Loucy (cell line): ENCODE data around the gene PHACTR1.

Source experiments
- H2AFZ ChIP-seq: fragments of 200-600 bp; sonication (generic); 2 replicates; pipeline ENCODE4 v1.6.0; 2016; ENCODE audit warnings: antibody characterized with exemption, mild to moderate bottlenecking, low read length, moderate library complexity
- H3F3A ChIP-seq: fragments of 200-600 bp; 2 replicates; pipeline ENCODE4 v1.6.0; 2016; ENCODE audit warnings: antibody characterized with exemption, low read depth, mild to moderate bottlenecking
- H3K27me3 ChIP-seq: fragments of 200-600 bp; sonication (generic); 2 replicates; pipeline ENCODE4 v1.6.1; 2014; ENCODE audit warnings: low read length, mild to moderate bottlenecking; ENCODE audit not compliant: insufficient read depth, poor library complexity, severe bottlenecking
- H3K36me3 ChIP-seq: fragments of 200-600 bp; sonication (generic); 2 replicates; pipeline ENCODE4 v1.6.1; 2016; ENCODE audit warnings: low read length; ENCODE audit not compliant: insufficient read depth
- H3K4me1 ChIP-seq: fragments of 200-600 bp; sonication (generic); 2 replicates; pipeline ENCODE4 v1.5.1; 2014; ENCODE audit warnings: low read length, mild to moderate bottlenecking; ENCODE audit not compliant: insufficient read depth, poor library complexity, severe bottlenecking
- H3K4me2 ChIP-seq: fragments of 200-600 bp; sonication (generic); 2 replicates; pipeline ENCODE4 v1.6.0; 2014; ENCODE audit warnings: antibody characterized with exemption, low read length, low read depth, mild to moderate bottlenecking; ENCODE audit not compliant: poor library complexity, severe bottlenecking
- H3K4me3 ChIP-seq: fragments of 200-600 bp; sonication (generic); 2 replicates; pipeline ENCODE4 v1.5.1; 2014; ENCODE audit warnings: low read length, mild to moderate bottlenecking, mixed read lengths; ENCODE audit not compliant: poor library complexity, severe bottlenecking
- H3K79me2 ChIP-seq: fragments of 200-600 bp; sonication (generic); 2 replicates; pipeline ENCODE4 v1.6.1; 2014; ENCODE audit warnings: low read length; ENCODE audit not compliant: insufficient read depth
- H3K9ac ChIP-seq: fragments of 200-600 bp; sonication (generic); 2 replicates; pipeline ENCODE4 v1.6.0; 2014; ENCODE audit warnings: mild to moderate bottlenecking, low read depth, low read length, moderate library complexity; ENCODE audit not compliant: poor library complexity, severe bottlenecking
- H3K9me2 ChIP-seq: fragments of 200-600 bp; sonication (generic); replicated peaks from 2 replicates; pipeline ENCODE4 v1.6.1; 2016; ENCODE audit warnings: low read depth, low read length, mixed read lengths
- H3K9me3 ChIP-seq: fragments of 200-600 bp; sonication (generic); 2 replicates; pipeline ENCODE4 v1.6.1; 2014; ENCODE audit warnings: mild to moderate bottlenecking, antibody characterized with exemption, low read length, low read depth; ENCODE audit not compliant: insufficient read depth
- H4K20me1 ChIP-seq: fragments of 200-600 bp; sonication (generic); 2 replicates; pipeline ENCODE4 v1.6.0; 2014; ENCODE audit warnings: antibody characterized with exemption, low read length, mild to moderate bottlenecking; ENCODE audit not compliant: insufficient read depth, poor library complexity, severe bottlenecking
- CTCF ChIP-seq: fragments of 200-600 bp; sonication (generic); conservative IDR thresholded peaks from 2 replicates; pipeline ENCODE4 v1.5.1; 2014; ENCODE audit warnings: mild to moderate bottlenecking, antibody characterized with exemption, low read length
- EZH2phosphoT487 ChIP-seq: fragments of 200-600 bp; IDR thresholded peaks from 2 replicates; pipeline ENCODE4 v1.6.1; 2018; ENCODE audit warnings: antibody characterized with exemption, mild to moderate bottlenecking, moderate library complexity, borderline replicate concordance

Gene PHACTR1

GRCh38 chr6:13281686-13282085, 565.1 kb downstream of the PHACTR1 start:
- H3K4me1 ChIP-seq: peaks cover 6% of the 10 kb centered on the region
- H3K9ac ChIP-seq: no peak overlapping the region
- no peak overlapping the region for H3K4me2 ChIP-seq
- no peak overlapping the region for H2AFZ ChIP-seq
- H3K79me2 ChIP-seq: no peaks in the 10 kb centered on the region
- no peaks in the 10 kb centered on the region for H3K9me3 ChIP-seq
- no peaks in the 10 kb centered on the region for H3K9me2 ChIP-seq
- no peak overlapping the region for H3K4me3 ChIP-seq
- no peaks in the 10 kb centered on the region for H3K36me3 ChIP-seq
- TF ChIP-seq EZH2phosphoT487 (no peak), CTCF (no peak)
- no peaks in the 10 kb centered on the region for H4K20me1 ChIP-seq
- H3F3A ChIP-seq: no peaks in the 10 kb centered on the region
- no peaks in the 10 kb centered on the region for H3K27me3 ChIP-seq

- Histone ChIP-seq H3K9me3 (peaks cover 7% of the 10 kb centered on the region; the same call in 1 of the 2 replicates), H3K9ac (no peak overlapping the region), H3K4me3 (no peak overlapping the region), H3K27me3 (no peaks in the 10 kb centered on the region), H3K36me3 (no peaks in the 10 kb centered on the region), H3K9me2 (no peaks in the 10 kb centered on the region), H3F3A (no peaks in the 10 kb centered on the region), H3K4me1 (peaks cover 6% of the 10 kb centered on the region), H3K4me2 (no peak overlapping the region), H2AFZ (no peak overlapping the region), H3K79me2 (no peaks in the 10 kb centered on the region), H4K20me1 (no peaks in the 10 kb centered on the region)
- TF ChIP-seq CTCF: no peak
- no peak for TF ChIP-seq EZH2phosphoT487
Measured at GRCh38 chr6:13282393-13283069, 566.0 kb downstream of the PHACTR1 start.

- Histone ChIP-seq H3K4me3 (no peak overlapping the region), H3K9me2 (no peaks in the 10 kb centered on the region), H3K4me2 (no peak overlapping the region), H2AFZ (no peak overlapping the region), H3K27me3 (no peaks in the 10 kb centered on the region), H3F3A (no peaks in the 10 kb centered on the region), H4K20me1 (no peaks in the 10 kb centered on the region), H3K9ac (no peak overlapping the region), H3K4me1 (peaks cover 6% of the 10 kb centered on the region), H3K9me3 (peaks cover 8% of the 10 kb centered on the region; the same call in 1 of the 2 replicates), H3K36me3 (no peaks in the 10 kb centered on the region), H3K79me2 (no peaks in the 10 kb centered on the region)
- no peak for TF ChIP-seq EZH2phosphoT487
- no peak for TF ChIP-seq CTCF
Measured at GRCh38 chr6:13283331-13283730, 566.8 kb downstream of the PHACTR1 start.
